CD4-positive, alpha-beta T cell (primary cell): Measurements from ENCODE around the gene WDR35. TPM values are rescaled to one million over a fixed set of nuclear protein-coding genes. Genes with fewer than 3 reads are reported as not detected.

Experiments
- ATAC-seq: fragments of 200-7000 bp; cut with Tn5 transposase; one replicate; pipeline ENCODE4 v1.10.0; 2022; ENCODE audit warnings: mild to moderate bottlenecking; ENCODE audit not compliant: poor library complexity
- CTCF ChIA-PET: fragments of 350-600 bp; sonication (Branson Sonifier 250); formaldehyde crosslinking; loops from one replicate; lab custom pipeline; 2021; ENCODE audit warnings: antibody characterized with exemption, inconsistent platforms; lab: Charles Lee
- POLR2A ChIA-PET: fragments of 350-600 bp; sonication (Branson Sonifier 250); formaldehyde crosslinking; loops from one replicate; lab custom pipeline; 2021; ENCODE audit warnings: antibody characterized with exemption, inconsistent platforms; lab: Charles Lee
- DNase-seq, 14 experiments: peaks; one replicate each; pipeline ENCODE4 v3.0.0-alpha.2; 2013 to 2020; ENCODE audit warnings: mixed read lengths in 2 of 14
- H3K27ac ChIP-seq, 2 donors: one replicate each; pipeline versions ENCODE4 v1.5.1 to v1.7.0; 2013; ENCODE audit warnings: low read length in 2 of 2, low read depth in 1 of 2, mild to moderate bottlenecking in 1 of 2
- H3K27me3 ChIP-seq, 2 experiments: 1 replicate in 1 of 2; 2 replicates in 1 of 2; pipeline versions ENCODE4 v1.6.1 to v1.7.0; 2013; ENCODE audit warnings: low read length in 2 of 2, control low read depth in 1 of 2, mild to moderate bottlenecking in 1 of 2, moderate library complexity in 1 of 2; ENCODE audit not compliant: insufficient read depth in 2 of 2, control insufficient read depth in 1 of 2
- H3K36me3 ChIP-seq: one replicate; pipeline ENCODE4 v1.6.1; 2013; ENCODE audit warnings: low read length, control low read depth; ENCODE audit not compliant: insufficient read depth
- H3K4me1 ChIP-seq: one replicate; pipeline ENCODE4 v1.6.1; 2013; ENCODE audit warnings: low read length, control low read depth; ENCODE audit not compliant: insufficient read depth
- H3K4me3 ChIP-seq: one replicate; pipeline ENCODE4 v1.5.1; 2013; ENCODE audit warnings: mild to moderate bottlenecking, low read length, moderate library complexity
- H3K9me3 ChIP-seq, 2 experiments: 1 replicate in 1 of 2; 2 replicates in 1 of 2; pipeline versions ENCODE4 v1.6.1 to v1.7.0; 2013; ENCODE audit warnings: low read length in 2 of 2, mild to moderate bottlenecking in 2 of 2, control low read depth in 1 of 2, moderate library complexity in 1 of 2; ENCODE audit not compliant: control insufficient read depth in 1 of 2, insufficient read depth in 1 of 2
- H3K27ac Mint-ChIP-seq: one replicate; pipeline ENCODE4 v1.8.0; 2020; ENCODE audit warnings: mixed read lengths
- H3K27me3 Mint-ChIP-seq: one replicate; pipeline ENCODE4 v1.8.0; 2021; ENCODE audit warnings: mixed read lengths
- H3K36me3 Mint-ChIP-seq: one replicate; pipeline ENCODE4 v1.8.0; 2021; ENCODE audit warnings: low read depth, mixed read lengths
- H3K4me1 Mint-ChIP-seq: one replicate; pipeline ENCODE4 v1.8.0; 2021; ENCODE audit warnings: low read depth, mixed read lengths
- H3K4me3 Mint-ChIP-seq: one replicate; pipeline ENCODE4 v1.8.0; 2020; ENCODE audit warnings: mild to moderate bottlenecking, mixed read lengths
- H3K9me3 Mint-ChIP-seq: one replicate; pipeline ENCODE4 v1.8.0; 2020; ENCODE audit warnings: mixed read lengths
- CTCF ChIP-seq: fragments of 200-600 bp; IDR thresholded peaks from one replicate; pipeline ENCODE4 v1.8.0; 2022; ENCODE audit warnings: antibody characterized with exemption, mild to moderate bottlenecking
- intact Hi-C, 2 experiments: fragments of 100-400 bp; cut with DNase I in 1 of 2; cut with micrococcal nuclease in 1 of 2; formaldehyde crosslinking; loops; one replicate each; pipeline versions ENCODE4 v1.15.1 to v1.9.0; 2023 to 2025; cut with DNase I, micrococcal nuclease
- total RNA-seq, 174 experiments: library from RNA in 2 of 174; stranded (reverse) in 2 of 174; gene quantifications; one replicate each; pipeline ENCODE4 v1.2.3 and lab custom pipeline; 2021 to 2026

Gene WDR35
- total RNA-seq, 2 experiments from 2014 or later: 2.8 to 3.2 TPM

DNA sequence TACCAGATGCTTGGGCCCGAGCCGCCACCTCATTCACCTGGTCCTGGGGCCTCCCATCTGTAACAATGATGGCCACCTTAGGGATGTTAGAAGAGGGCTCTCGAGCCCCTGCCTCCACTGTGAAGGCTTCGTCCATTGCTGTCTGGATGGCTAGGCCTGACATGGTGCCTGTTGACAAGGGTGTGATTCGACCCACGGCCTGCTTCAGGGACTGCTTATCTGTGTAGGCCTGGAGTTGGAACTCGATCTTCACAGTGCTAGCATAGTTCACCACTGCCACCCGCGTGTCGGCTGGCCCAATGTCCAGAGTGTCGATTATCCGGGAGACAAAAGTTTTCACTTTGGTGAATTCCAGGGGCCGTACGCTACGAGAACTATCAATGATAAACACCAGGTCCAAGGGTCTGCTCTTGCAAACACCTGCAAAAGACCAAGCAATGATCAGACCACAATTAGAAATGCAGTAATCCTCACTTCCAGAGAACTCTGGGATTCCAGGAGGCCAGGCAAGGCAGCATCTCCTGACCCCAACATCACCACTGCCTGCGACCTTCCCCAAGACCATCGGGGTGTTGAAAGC lies 16.1 kb upstream of the WDR35 start:
- H3K9me3 ChIP-seq: no peaks in the 10 kb centered on the region
- Mint-ChIP-seq H3K27me3 (peaks cover 61% of the 10 kb centered on the region), H3K27ac (no peak overlapping the region), H3K4me3 (no peak overlapping the region), H3K9me3 (no peaks in the 10 kb centered on the region), H3K36me3 (no peaks in the 10 kb centered on the region), H3K4me1 (no peaks in the 10 kb centered on the region)
- no peak for ATAC-seq
- no peak overlapping the region for H3K4me3 ChIP-seq
- H3K27me3 ChIP-seq: peaks cover under 1 to 10% of the 10 kb centered on the region in 2 experiments
- no peak for DNase-seq
- no peaks in the 10 kb centered on the region for H3K4me1 ChIP-seq
- intact Hi-C loops: no loop called here
- ChIA-PET CTCF (no interaction called here), POLR2A (no interaction called here)
- no peak overlapping the region for H3K27ac ChIP-seq
- H3K36me3 ChIP-seq: no peaks in the 10 kb centered on the region
- TF ChIP-seq CTCF: no peak

DNA sequence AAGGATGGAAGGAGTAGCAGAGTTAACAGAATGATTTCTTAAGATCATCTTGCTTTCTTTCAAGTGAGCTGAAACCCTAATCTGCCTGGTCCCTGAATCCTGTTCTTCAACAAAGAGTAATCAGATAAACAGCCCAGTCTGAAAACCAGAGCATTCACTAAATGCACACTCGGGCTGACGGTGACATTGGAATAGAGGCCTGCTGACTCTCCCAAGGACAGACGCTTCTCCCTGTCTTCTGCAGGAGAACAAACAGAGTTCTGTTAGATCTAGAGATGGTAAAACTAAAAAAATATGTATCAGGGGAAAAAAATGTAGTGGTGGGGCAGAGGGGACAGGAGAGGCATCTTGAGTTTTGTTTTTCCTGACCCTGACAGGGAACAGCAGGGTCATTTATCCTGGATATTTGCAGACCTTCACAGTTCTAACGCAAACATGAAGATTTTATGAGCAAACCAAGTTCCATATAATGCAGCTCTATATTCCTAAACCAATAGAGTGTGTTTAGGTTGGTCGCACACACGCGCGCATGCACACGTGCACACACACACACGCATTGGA lies 15.2 kb upstream of the WDR35 start:
- no peak for DNase-seq
- Histone ChIP-seq H3K36me3 (no peaks in the 10 kb centered on the region), H3K4me1 (no peaks in the 10 kb centered on the region), H3K27me3 (peaks cover 0 to 8% of the 10 kb centered on the region in 2 experiments), H3K4me3 (no peak overlapping the region), H3K9me3 (no peaks in the 10 kb centered on the region), H3K27ac (no peak overlapping the region)
- H3K9me3 Mint-ChIP-seq: no peaks in the 10 kb centered on the region
- intact Hi-C loops: no loop called here
- peaks cover 60% of the 10 kb centered on the region for H3K27me3 Mint-ChIP-seq
- H3K4me1 Mint-ChIP-seq: no peaks in the 10 kb centered on the region
- no peak overlapping the region for H3K27ac Mint-ChIP-seq
- H3K36me3 Mint-ChIP-seq: no peaks in the 10 kb centered on the region
- no peak for TF ChIP-seq CTCF
- no peak overlapping the region for H3K4me3 Mint-ChIP-seq
- ChIA-PET POLR2A (no interaction called here), CTCF (no interaction called here)
- no peak for ATAC-seq

- Histone ChIP-seq H3K4me1 (no peaks in the 10 kb centered on the region), H3K4me3 (no peak overlapping the region), H3K27ac (no peak overlapping the region), H3K36me3 (no peaks in the 10 kb centered on the region), H3K9me3 (no peaks in the 10 kb centered on the region), H3K27me3 (no peaks in the 10 kb centered on the region)
- intact Hi-C loops: no loop called here
- DNase-seq: no peak
- Mint-ChIP-seq H3K9me3 (no peaks in the 10 kb centered on the region), H3K4me3 (no peak overlapping the region), H3K4me1 (no peaks in the 10 kb centered on the region), H3K27ac (no peak overlapping the region), H3K36me3 (no peaks in the 10 kb centered on the region), H3K27me3 (peaks cover 56% of the 10 kb centered on the region)
- CTCF ChIA-PET: no interaction called here
- ATAC-seq: no peak
- POLR2A ChIA-PET: no interaction called here
- TF ChIP-seq CTCF: no peak
Measured at GRCh38 chr2:20001361-20001863, 11.5 kb upstream of the WDR35 start.
